Erythroblast (primary cell): ENCODE data around the gene GATA5.

ENCODE experiments used
- DNase-seq, 2 experiments: peaks; one replicate each; lab custom pipeline; 2025; lab: John Stamatoyannopoulos, UW
- GATA1 ChIP-seq: IDR thresholded peaks from 2 replicates; pipeline ENCODE4 v1.6.1; 2011; ENCODE audit warnings: low read depth, mild to moderate bottlenecking, control low read depth, low read length, moderate library complexity
- POLR2A ChIP-seq: IDR thresholded peaks from 2 replicates; pipeline ENCODE4 v1.6.1; 2011; ENCODE audit warnings: mild to moderate bottlenecking, low read length

The GATA5 gene

GRCh38 chr20:62453186-62453808, 22.5 kb downstream of the GATA5 start:
- TF ChIP-seq GATA1 (no peak), POLR2A (no peak)
- DNase-seq = no peak

- TF ChIP-seq GATA1 (no peak), POLR2A (no peak)
- peak in 1 of 2 experiments; percentile 16 for DNase-seq
These were observed 23.2 kb downstream of the GATA5 start for GRCh38 chr20:62452475-62453095.

GRCh38 chr20:62451970-62452369, 23.8 kb downstream of the GATA5 start:
- TF ChIP-seq GATA1 = no peak
- no peak for TF ChIP-seq POLR2A
- DNase-seq = no peak

GRCh38 chr20:62451156-62451767, 24.5 kb downstream of the GATA5 start:
- DNase-seq = no peak
- no peak for TF ChIP-seq POLR2A
- TF ChIP-seq GATA1 = no peak

- TF ChIP-seq GATA1 (no peak), POLR2A (no peak)
- no peak for DNase-seq
These were observed 25.7 kb downstream of the GATA5 start for GRCh38 chr20:62449951-62450691.

- no peak for DNase-seq
- TF ChIP-seq GATA1 = no peak
- TF ChIP-seq POLR2A = no peak
These were observed 27.0 kb downstream of the GATA5 start for GRCh38 chr20:62448788-62449187.

GRCh38 chr20:62448038-62448437, 27.8 kb downstream of the GATA5 start:
- peak in 1 of 2 experiments; percentile 34 for DNase-seq
- TF ChIP-seq GATA1 = no peak
- no peak for TF ChIP-seq POLR2A

GRCh38 chr20:62446888-62447869, 28.6 kb downstream of the GATA5 start:
- DNase-seq = no peak
- TF ChIP-seq GATA1 = no peak
- no peak for TF ChIP-seq POLR2A

GRCh38 chr20:62446481-62446880, 29.3 kb downstream of the GATA5 start:
- no peak for DNase-seq
- TF ChIP-seq GATA1 = no peak
- TF ChIP-seq POLR2A = no peak

- no peak for DNase-seq
- TF ChIP-seq POLR2A (no peak), GATA1 (no peak)
These were observed 30.0 kb downstream of the GATA5 start for GRCh38 chr20:62445553-62446340.

- DNase-seq = no peak
- no peak for TF ChIP-seq GATA1
- TF ChIP-seq POLR2A = no peak
These were observed 31.5 kb downstream of the GATA5 start for GRCh38 chr20:62444286-62444685.

GRCh38 chr20:62441987-62442539, 33.7 kb downstream of the GATA5 start:
- TF ChIP-seq POLR2A = no peak
- no peak for TF ChIP-seq GATA1
- DNase-seq = no peak

GRCh38 chr20:62439218-62439617, 36.6 kb downstream of the GATA5 start:
- no peak for DNase-seq
- TF ChIP-seq GATA1 (no peak), POLR2A (no peak)
